Activated T-cell treated with anti-CD3 and anti-CD28 coated beads, Interleukin-2, amount 50 U/mL, for 4 hours (primary cell): ENCODE results near the gene BAG3. TPM values are rescaled to one million over a fixed set of nuclear protein-coding genes. Genes with fewer than 3 reads are reported as not detected.
A peak's percentile ranks its signal among the peaks of the same experiment; 100 is the strongest.
"Not testable (repeated sequence)": the region's sequence is repeated elsewhere in the genome, so short reads cannot be mapped to it uniquely, and the experiment has no call there.

Source experiments
- ATAC-seq, 2 donors: fragments of 200-7000 bp; cut with Tn5 transposase; one replicate each; pipeline ENCODE4 v1.10.0; 2021
- DNase-seq: peaks from one replicate; pipeline ENCODE4 v3.0.0-alpha.2; 2020
- H3K27me3 Mint-ChIP-seq: one replicate; pipeline ENCODE4 v1.8.0; 2021; ENCODE audit warnings: low read depth, mixed read lengths
- H3K36me3 Mint-ChIP-seq: one replicate; pipeline ENCODE4 v1.8.0; 2022; ENCODE audit warnings: mixed read lengths; ENCODE audit not compliant: insufficient read depth
- H3K4me1 Mint-ChIP-seq: one replicate; pipeline ENCODE4 v1.8.0; 2021; ENCODE audit warnings: low read depth, mixed read lengths
- H3K4me3 Mint-ChIP-seq: one replicate; pipeline ENCODE4 v1.8.0; 2021; ENCODE audit warnings: mild to moderate bottlenecking, moderate library complexity, mixed read lengths
- H3K9me3 Mint-ChIP-seq: one replicate; pipeline ENCODE4 v1.8.0; 2021; ENCODE audit warnings: mixed read lengths
- total RNA-seq, 3 donors: library from RNA; stranded (reverse); gene quantifications; one replicate each; pipeline ENCODE4 v1.2.1, GENCODE V29; 2021

BAG3 gene
- total RNA-seq, 3 donors from 2014 or later, result 14.7 to 21.6 (median 15.8) TPM

GRCh38 chr10:119651514-119652360 lies 557 bp downstream of the BAG3 start:
- DNase-seq (peak; percentile 9), ATAC-seq (peak; percentile 6)
- peaks cover 48% of the 10 kb centered on the region for H3K4me1 Mint-ChIP-seq
- no peaks in the 10 kb centered on the region for H3K9me3 Mint-ChIP-seq
- H3K27me3 Mint-ChIP-seq, result no peaks in the 10 kb centered on the region
- H3K36me3 Mint-ChIP-seq, result no peaks in the 10 kb centered on the region
- H3K4me3 Mint-ChIP-seq, result peak overlapping the region; percentile 87

- DNase-seq, result no peak
- Mint-ChIP-seq H3K4me1 (peaks cover 54% of the 10 kb centered on the region), H3K36me3 (peaks cover 2% of the 10 kb centered on the region), H3K4me3 (peak overlapping the region; percentile 86), H3K9me3 (no peaks in the 10 kb centered on the region), H3K27me3 (no peaks in the 10 kb centered on the region)
- ATAC-seq, result peak; percentile 21 to 29
These were observed 1.2 kb downstream of the BAG3 start for GRCh38 chr10:119652361-119652730.

- H3K36me3 Mint-ChIP-seq, result peaks cover 2% of the 10 kb centered on the region
- ATAC-seq, result no peak
- H3K4me1 Mint-ChIP-seq, result peaks cover 59% of the 10 kb centered on the region
- H3K9me3 Mint-ChIP-seq, result no peaks in the 10 kb centered on the region
- DNase-seq, result no peak
- peak overlapping the region; percentile 86 for H3K4me3 Mint-ChIP-seq
- H3K27me3 Mint-ChIP-seq, result no peaks in the 10 kb centered on the region
These were observed 2.0 kb downstream of the BAG3 start for GRCh38 chr10:119653209-119653608.

- Mint-ChIP-seq H3K27me3 (no peaks in the 10 kb centered on the region), H3K4me1 (peaks cover 66% of the 10 kb centered on the region), H3K36me3 (peaks cover 4% of the 10 kb centered on the region), H3K9me3 (no peaks in the 10 kb centered on the region), H3K4me3 (peak overlapping the region; percentile 86)
- ATAC-seq (no peak), DNase-seq (no peak)
These were observed 2.7 kb downstream of the BAG3 start for GRCh38 chr10:119653916-119654315.

GRCh38 chr10:119654540-119654939 lies 3.4 kb downstream of the BAG3 start:
- Mint-ChIP-seq H3K4me3 (peak overlapping the region; percentile 86), H3K36me3 (peaks cover 4% of the 10 kb centered on the region), H3K27me3 (no peaks in the 10 kb centered on the region), H3K9me3 (no peaks in the 10 kb centered on the region), H3K4me1 (peaks cover 70% of the 10 kb centered on the region)
- ATAC-seq, result no peak
- DNase-seq, result no peak

GRCh38 chr10:119655566-119656001 lies 4.4 kb downstream of the BAG3 start:
- Mint-ChIP-seq H3K4me3 (peak overlapping the region; percentile 86), H3K9me3 (no peaks in the 10 kb centered on the region), H3K27me3 (no peaks in the 10 kb centered on the region), H3K36me3 (peaks cover 4% of the 10 kb centered on the region), H3K4me1 (peaks cover 74% of the 10 kb centered on the region)
- DNase-seq, result peak; percentile 45
- peak; percentile 76 to 78 for ATAC-seq

- Mint-ChIP-seq H3K4me1 (peaks cover 76% of the 10 kb centered on the region), H3K4me3 (peak overlapping the region; percentile 86)
These were observed 5.6 kb downstream of the BAG3 start for GRCh38 chr10:119656760-119657159.

GRCh38 chr10:119657725-119658124 lies 6.5 kb downstream of the BAG3 start:
- DNase-seq, result no peak

More at GRCh38 chr10:119656760-119657159, 5.6 kb downstream of the BAG3 start:
- H3K9me3 Mint-ChIP-seq, result no peaks in the 10 kb centered on the region
- ATAC-seq, result no peak
- peaks cover 4% of the 10 kb centered on the region for H3K36me3 Mint-ChIP-seq
- no peak for DNase-seq
- H3K27me3 Mint-ChIP-seq, result no peaks in the 10 kb centered on the region

GRCh38 chr10:119658274-119658673 lies 7.1 kb downstream of the BAG3 start:
- Mint-ChIP-seq H3K9me3 (no peaks in the 10 kb centered on the region), H3K4me1 (peaks cover 77% of the 10 kb centered on the region), H3K4me3 (no peak overlapping the region), H3K27me3 (no peaks in the 10 kb centered on the region), H3K36me3 (peaks cover 4% of the 10 kb centered on the region)
- no peak for DNase-seq
- ATAC-seq, result no peak

More at GRCh38 chr10:119657725-119658124, 6.5 kb downstream of the BAG3 start:
- Mint-ChIP-seq H3K4me1 (peaks cover 78% of the 10 kb centered on the region), H3K27me3 (no peaks in the 10 kb centered on the region), H3K9me3 (no peaks in the 10 kb centered on the region), H3K4me3 (no peak overlapping the region), H3K36me3 (peaks cover 4% of the 10 kb centered on the region)
- no peak for ATAC-seq

- peaks cover 7% of the 10 kb centered on the region for H3K36me3 Mint-ChIP-seq
- H3K9me3 Mint-ChIP-seq, result no peaks in the 10 kb centered on the region
- H3K4me3 Mint-ChIP-seq, result no peak overlapping the region
- no peak for DNase-seq
- ATAC-seq, result no peak
- H3K27me3 Mint-ChIP-seq, result no peaks in the 10 kb centered on the region
- H3K4me1 Mint-ChIP-seq, result peaks cover 76% of the 10 kb centered on the region
These were observed 8.8 kb downstream of the BAG3 start for GRCh38 chr10:119659951-119660350.

GRCh38 chr10:119662076-119662605 lies 11.0 kb downstream of the BAG3 start:
- H3K27me3 Mint-ChIP-seq, ATAC-seq, DNase-seq, H3K9me3 Mint-ChIP-seq, H3K36me3 Mint-ChIP-seq, H3K4me3 Mint-ChIP-seq: not testable (repeated sequence)
- H3K4me1 Mint-ChIP-seq, result peaks cover 68% of the 10 kb centered on the region

- Mint-ChIP-seq H3K9me3 (no peaks in the 10 kb centered on the region), H3K36me3 (peaks cover 3% of the 10 kb centered on the region), H3K4me3 (peak overlapping the region; percentile 68), H3K27me3 (no peaks in the 10 kb centered on the region), H3K4me1 (peaks cover 65% of the 10 kb centered on the region)
- DNase-seq, result no peak
- ATAC-seq, result peak; percentile 59 to 70
These were observed 12.9 kb downstream of the BAG3 start for GRCh38 chr10:119663866-119664698.

GRCh38 chr10:119665901-119666708 lies 14.9 kb downstream of the BAG3 start:
- ATAC-seq, result no peak
- no peak overlapping the region for H3K4me3 Mint-ChIP-seq
- H3K27me3 Mint-ChIP-seq, result no peaks in the 10 kb centered on the region
- DNase-seq, result no peak
- peaks cover 52% of the 10 kb centered on the region for H3K4me1 Mint-ChIP-seq
- H3K36me3 Mint-ChIP-seq, result peaks cover 3% of the 10 kb centered on the region
- H3K9me3 Mint-ChIP-seq, result no peaks in the 10 kb centered on the region

GRCh38 chr10:119666709-119667004 lies 15.5 kb downstream of the BAG3 start:
- Mint-ChIP-seq H3K36me3 (peaks cover 3% of the 10 kb centered on the region), H3K4me1 (peaks cover 51% of the 10 kb centered on the region), H3K27me3 (no peaks in the 10 kb centered on the region), H3K9me3 (no peaks in the 10 kb centered on the region), H3K4me3 (no peak overlapping the region)
- DNase-seq, result no peak
- ATAC-seq, result no peak
